Renal pelvis (tissue), 12 donors: Measurements from ENCODE around the gene TIMM17B. TPM values are rescaled to one million over a fixed set of nuclear protein-coding genes. Genes with fewer than 3 reads are reported as not detected.

Source experiments
- DNase-seq: peaks from one replicate; pipeline ENCODE4 v3.0.0-alpha.2; 2013
- long read RNA-seq, 16 experiments: transcript quantifications; one replicate each; lab custom pipeline, GENCODE V29; 2026
- polyA plus RNA-seq, 3 donors: library from polyadenylated mRNA; unstranded; fragments of 120-200 nt; gene quantifications; one replicate each; pipeline ENCODE4 v1.2.1, GENCODE V29; 2013; ENCODE audit not compliant: insufficient read length in 3 of 3

The TIMM17B gene
- 10 to 100 TPM; 43.6 to 58.7 (median 52.7) TPM for polyA plus RNA-seq
- long read RNA-seq, donor 1, partial matches to known transcripts, result 136 of 229 reads
- long read RNA-seq, donor 1, other reads (novel, unspliced or antisense), result 90 of 229 reads
- long read RNA-seq, donor 2, transcript TIMM17B-204 (7 exons, 964 nt), result major isoform, 8 of 190 reads
- long read RNA-seq, donor 2, partial matches to known transcripts, result 118 of 190 reads
- long read RNA-seq, donor 2, other reads (novel, unspliced or antisense), result 63 of 190 reads
- long read RNA-seq, donor 3, transcript TIMM17B-204 (7 exons, 964 nt), result major isoform, 6 of 60 reads
- long read RNA-seq, donor 3, partial matches to known transcripts, result 53 of 60 reads
- long read RNA-seq, donor 3, other reads (novel, unspliced or antisense), result 0 of 60 reads
- long read RNA-seq, donor 4, transcript TIMM17B-204 (7 exons, 964 nt), result major isoform, 5 of 98 reads
- long read RNA-seq, donor 4, partial matches to known transcripts, result 93 of 98 reads
- long read RNA-seq, donor 4, other reads (novel, unspliced or antisense), result 0 of 98 reads
- long read RNA-seq, donor 5, partial matches to known transcripts, result 54 of 75 reads
- long read RNA-seq, donor 5, other reads (novel, unspliced or antisense), result 20 of 75 reads
- long read RNA-seq, donor 6, partial matches to known transcripts, result 140 of 203 reads
- long read RNA-seq, donor 6, other reads (novel, unspliced or antisense), result 59 of 203 reads
- long read RNA-seq, donor 7, partial matches to known transcripts, result 103 of 105 reads
- long read RNA-seq, donor 7, other reads (novel, unspliced or antisense), result 0 of 105 reads
- long read RNA-seq, donor 8, partial matches to known transcripts, result 11 of 12 reads
- long read RNA-seq, donor 8, other reads (novel, unspliced or antisense), result 0 of 12 reads
- long read RNA-seq, donor 9, transcript TIMM17B-204 (7 exons, 964 nt), result major isoform, 6 of 74 reads
- long read RNA-seq, donor 9, partial matches to known transcripts, result 67 of 74 reads
- long read RNA-seq, donor 9, other reads (novel, unspliced or antisense), result 0 of 74 reads
- long read RNA-seq, donor 10, partial matches to known transcripts, result 43 of 43 reads
- long read RNA-seq, donor 10, other reads (novel, unspliced or antisense), result 0 of 43 reads
- long read RNA-seq, donor 11, partial matches to known transcripts, result 49 of 51 reads
- long read RNA-seq, donor 11, other reads (novel, unspliced or antisense), result 0 of 51 reads
- long read RNA-seq, donor 12, partial matches to known transcripts, result 163 of 239 reads
- long read RNA-seq, donor 12, other reads (novel, unspliced or antisense), result 73 of 239 reads
- long read RNA-seq, donor 13, partial matches to known transcripts, result 42 of 44 reads
- long read RNA-seq, donor 13, other reads (novel, unspliced or antisense), result 0 of 44 reads
- long read RNA-seq, donor 14, transcript TIMM17B-204 (7 exons, 964 nt), result major isoform, 5 of 276 reads
- long read RNA-seq, donor 14, partial matches to known transcripts, result 184 of 276 reads
- long read RNA-seq, donor 14, other reads (novel, unspliced or antisense), result 87 of 276 reads
- long read RNA-seq, donor 15, transcript TIMM17B-204 (7 exons, 964 nt), result major isoform, 5 of 302 reads
- long read RNA-seq, donor 15, partial matches to known transcripts, result 189 of 302 reads
- long read RNA-seq, donor 15, other reads (novel, unspliced or antisense), result 108 of 302 reads
- long read RNA-seq, donor 16, partial matches to known transcripts, result 132 of 185 reads
- long read RNA-seq, donor 16, other reads (novel, unspliced or antisense), result 50 of 185 reads

DNA sequence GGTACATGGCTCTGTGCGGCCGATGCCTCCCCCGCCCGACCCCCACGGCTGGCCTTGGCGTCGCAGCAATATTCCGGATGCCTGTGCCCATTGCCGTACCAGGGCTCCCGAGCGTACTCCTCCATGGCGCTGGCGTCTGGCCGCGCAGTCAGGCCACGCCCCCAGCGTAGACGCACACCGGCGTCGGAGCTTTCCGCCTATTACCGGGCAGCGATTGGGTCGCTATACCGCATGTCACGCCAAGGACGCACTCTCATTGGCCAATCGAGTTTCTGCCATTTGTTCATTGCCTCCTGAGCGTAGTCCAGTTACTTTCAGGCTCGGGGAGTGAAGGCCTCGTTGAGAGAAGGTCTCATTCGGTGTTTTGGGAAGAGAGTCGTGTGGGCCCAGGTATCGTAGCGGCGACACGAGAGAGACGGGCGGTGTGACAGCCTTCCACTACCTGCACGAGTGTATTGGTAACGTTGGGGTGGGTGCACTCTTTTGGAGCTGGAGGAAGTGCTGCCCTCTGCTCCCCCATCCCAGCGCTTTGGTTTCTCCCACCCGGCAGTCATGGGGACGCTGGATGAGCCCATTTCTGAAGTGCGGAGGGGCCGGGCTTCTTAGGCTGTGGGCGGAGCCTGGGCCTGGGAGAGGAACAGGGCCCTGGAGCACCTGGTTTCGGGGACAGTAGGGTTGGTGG is at the start of gene TIMM17B, which contains the start of gene PQBP1:
TIMM17B (minus strand) TSS at position 144 of the 682 bp plus-strand sequence; CDS start at position 125, 19 bp downstream.
PQBP1 (plus strand) TSS at position 306 of the 682 bp plus-strand sequence. CDS start 580 bp downstream, outside the sequence.
- DNase-seq, result peak; percentile 92

DNA sequence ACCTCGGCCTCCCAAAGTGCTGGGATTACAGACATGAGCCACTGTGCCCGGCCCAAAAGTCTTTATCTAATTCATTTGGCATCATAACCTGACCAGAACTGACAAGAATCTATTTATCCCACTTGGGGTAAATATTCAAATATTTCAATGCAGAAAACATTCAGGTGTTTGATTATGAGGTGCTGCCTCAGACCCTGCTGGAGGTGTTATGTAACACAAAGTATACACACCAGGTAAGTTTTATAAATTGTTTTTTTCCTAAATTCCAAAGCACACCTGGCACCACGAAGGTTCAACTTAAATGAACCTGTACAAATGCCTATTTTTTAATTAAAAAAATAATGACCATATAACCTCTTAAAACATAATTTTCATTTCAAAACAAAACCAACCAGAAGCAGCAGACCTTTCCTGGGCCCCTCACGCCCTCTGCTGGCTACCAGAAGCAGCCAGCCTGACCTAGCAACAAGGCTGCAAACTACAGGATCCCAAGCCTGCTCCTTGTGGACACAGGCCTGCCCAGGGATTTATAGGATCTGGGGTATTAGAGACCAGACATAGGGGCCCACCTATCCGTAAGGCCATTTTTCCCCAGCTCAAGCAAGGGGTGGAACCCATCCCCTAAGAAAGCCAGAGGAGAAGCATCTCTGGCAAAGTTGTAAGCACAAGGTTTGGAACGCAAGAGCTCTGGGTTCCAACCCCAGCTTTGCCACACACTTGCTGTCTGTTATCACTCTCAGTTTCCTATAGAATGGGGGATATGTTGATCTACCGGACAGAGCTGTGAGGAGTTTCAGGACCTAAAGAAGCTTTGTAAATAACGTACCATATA is 48.2 kb upstream of the TIMM17B start:
- DNase-seq, result no peak

DNA sequence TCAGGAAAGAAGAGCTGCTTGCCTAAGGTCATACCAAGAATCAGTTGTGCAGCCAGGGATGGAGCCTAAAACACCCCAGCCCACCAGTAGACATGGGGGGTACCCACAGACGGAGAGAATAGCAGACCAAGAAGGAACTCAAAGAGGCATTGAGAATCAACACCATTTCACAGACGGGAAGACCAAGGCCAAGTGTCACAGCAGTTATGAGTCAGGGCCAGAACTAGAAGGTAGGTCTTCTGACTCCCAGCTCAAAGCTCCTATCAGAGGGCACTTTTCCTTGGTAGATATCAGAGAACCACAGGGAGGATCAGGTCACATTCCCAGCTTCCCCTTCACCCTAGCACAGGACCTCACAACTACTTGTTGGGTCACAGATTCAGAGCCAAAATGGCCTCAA is 45.3 kb upstream of the TIMM17B start:
- no peak for DNase-seq

DNA sequence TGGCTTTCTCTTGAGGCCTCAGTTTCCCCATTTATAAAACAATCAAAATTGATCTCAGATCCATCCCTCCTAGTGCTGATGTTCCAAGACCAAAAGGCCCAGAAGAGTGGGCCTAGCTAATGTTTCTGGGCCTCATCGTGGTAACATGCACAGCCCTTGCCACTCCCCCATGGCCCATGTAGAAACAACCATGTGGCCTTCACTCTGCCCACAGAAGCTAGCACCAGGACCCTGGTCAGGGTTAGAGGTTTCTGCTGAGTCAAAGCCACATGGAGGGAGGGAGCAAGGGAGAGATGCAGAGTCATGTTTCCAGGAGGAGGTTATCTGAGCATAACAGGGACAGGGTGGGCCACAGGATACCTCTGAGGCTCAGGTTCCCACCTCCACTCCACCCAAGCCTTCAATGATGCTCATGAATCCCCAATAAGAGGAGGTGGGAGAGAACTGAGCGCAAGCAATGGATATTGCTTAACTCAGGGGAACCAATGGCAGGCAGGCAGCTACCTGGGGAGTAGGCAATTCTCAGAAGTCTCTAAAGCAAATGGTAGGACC is 42.9 kb upstream of the TIMM17B start:
- no peak for DNase-seq

DNA sequence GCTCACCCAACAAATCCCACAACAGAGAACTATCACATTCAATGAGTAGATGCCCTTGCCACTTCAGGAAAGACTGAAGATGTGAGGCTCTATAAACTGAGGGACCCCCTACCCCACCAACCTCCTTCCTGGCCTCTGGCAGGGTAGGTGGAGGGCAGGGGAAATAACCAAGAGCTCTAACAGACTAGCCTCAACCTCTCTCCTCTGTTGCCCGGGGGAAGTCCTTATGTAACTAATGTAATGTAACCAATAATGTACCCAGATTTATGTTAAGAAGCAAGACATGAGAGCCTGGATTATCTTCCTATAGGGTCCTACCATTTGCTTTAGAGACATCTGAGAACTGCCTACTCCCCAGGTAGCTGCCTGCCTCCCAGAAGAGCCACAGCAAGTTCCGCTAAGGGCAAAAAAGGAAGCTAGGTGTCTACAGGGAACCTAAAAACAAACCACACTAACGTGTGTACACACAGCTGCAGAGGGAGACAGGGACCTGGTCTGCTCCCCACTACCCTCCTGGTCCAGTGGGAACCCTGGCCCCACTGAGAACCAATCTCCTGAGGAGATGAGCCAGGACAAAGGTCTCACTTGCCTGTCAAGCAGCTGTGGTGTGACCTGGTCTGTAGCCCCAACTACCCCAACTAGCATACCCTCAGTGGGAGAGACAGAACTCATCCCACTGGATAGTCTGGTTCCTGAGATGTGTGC is 42.1 kb upstream of the TIMM17B start:
- no peak for DNase-seq

DNA sequence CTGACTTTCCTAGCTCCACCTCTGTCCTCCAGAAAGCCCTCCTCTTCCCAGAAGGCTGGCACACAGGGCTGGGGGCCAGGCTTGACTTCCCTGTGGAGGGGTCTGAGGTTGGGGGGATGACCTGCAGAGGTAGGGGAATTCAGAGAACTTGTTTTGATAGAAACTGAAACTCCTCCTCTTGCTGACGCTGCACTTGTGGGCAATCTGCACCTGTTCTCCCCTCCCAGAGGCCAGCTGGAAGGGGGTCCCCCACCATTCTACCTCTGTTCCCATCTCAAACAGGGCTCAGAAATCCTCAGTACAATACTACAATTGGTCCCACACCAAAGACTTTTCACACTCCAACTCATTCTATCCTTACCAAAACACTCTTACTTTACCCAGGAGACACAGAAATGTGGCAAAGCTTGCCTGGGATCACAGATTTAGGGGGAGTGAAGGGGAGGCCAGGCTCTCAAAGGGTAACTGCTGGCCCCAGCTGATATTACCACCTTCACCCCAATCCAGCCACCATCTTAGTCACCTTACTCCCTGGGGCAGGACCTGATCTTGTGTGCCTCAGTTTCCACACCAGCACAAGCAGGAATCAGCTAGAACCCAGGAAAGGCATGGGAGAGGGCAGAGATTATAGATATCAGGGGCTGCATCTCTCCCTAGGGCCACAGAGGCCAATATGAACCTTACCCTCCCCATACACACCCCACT is 41.3 kb upstream of the TIMM17B start:
- DNase-seq, result no peak

DNA sequence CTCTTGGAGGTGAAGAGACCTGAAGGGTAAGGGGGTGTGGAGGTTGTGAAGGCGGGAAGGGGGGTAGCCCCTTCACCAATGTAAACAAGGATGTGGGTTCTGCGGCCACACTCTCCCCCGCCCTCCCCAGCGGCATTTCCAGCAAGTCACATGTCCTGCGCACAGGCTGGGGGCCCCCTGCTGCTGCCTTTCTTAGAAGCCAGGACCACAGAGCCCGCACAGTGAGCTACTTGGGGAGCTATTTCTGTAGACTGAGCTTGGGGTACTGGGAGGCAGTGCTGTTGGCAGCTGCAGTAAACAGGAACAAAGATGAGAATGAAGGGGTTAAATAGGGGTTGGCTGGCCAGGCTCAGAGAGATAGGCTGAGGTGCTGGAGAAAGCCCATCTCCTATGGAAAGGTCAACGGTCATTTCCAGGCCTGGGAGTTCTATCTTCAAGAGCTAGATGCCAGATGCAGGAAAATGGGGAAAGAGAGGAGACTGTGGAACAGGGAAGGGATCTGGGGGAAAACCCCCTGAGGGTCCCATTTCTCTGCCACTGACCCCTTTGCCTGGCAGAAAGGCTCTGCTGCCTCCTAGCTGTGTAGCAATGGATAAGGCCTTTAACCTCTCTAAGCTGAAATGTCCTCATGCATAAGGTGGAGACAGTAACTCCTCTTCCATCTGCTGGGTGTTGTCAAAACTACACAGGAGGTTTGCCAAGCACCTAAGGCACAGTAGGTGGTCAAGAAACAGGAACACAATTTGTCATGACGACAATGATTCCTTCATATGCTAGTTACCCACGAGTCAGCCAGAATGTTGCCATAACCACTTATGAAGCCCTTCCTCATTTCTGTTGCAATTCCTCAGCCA is 39.7 kb upstream of the TIMM17B start:
- no peak for DNase-seq

DNA sequence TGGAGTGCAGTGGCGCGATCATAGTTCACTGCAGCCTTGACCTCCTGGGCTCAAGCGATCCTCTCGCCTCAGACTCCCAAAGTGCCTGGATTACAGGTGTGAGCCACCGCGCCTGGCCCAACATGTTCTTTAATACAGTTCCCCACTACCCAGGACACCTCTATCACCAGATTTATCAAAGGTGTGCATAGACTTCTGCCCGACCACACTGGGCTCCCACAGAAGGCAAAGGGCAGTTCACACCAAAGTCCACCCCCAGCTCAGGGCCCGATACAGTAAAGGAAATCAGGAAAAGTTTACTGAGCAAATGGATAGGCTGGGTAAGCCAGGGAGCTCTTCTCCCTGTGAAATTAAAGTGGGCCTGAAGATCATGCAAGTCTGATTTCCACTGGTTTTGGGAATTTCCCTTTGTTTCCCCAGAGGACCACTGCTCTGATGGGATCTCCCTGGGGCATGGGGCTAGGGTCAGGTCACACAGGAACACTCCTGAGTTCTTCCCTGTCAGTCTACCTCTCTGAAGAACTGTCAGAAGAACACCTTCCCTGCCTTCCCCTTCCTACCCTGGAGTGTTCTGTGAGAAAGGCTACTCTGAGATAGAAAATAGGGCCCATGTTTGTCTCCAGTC is 39.0 kb upstream of the TIMM17B start:
- no peak for DNase-seq

DNA sequence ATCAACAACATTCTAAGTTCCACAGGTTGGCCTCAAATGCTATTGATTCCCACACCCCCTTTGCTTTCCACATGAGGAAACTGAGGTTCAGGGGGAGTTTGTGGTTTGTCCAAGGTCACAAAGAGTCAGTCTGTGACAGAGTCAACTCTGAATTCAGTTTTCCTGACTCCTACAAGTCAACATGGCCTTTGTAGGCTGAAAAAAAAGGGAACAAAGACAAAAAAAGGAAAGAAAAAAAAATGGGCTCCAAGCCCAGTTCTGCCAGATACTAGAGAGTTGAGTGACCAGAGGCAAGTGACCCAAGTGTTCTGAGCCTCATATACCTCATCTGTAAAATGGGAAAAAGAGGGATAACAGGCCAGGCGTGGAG is 37.7 kb upstream of the TIMM17B start:
- no peak for DNase-seq

DNA sequence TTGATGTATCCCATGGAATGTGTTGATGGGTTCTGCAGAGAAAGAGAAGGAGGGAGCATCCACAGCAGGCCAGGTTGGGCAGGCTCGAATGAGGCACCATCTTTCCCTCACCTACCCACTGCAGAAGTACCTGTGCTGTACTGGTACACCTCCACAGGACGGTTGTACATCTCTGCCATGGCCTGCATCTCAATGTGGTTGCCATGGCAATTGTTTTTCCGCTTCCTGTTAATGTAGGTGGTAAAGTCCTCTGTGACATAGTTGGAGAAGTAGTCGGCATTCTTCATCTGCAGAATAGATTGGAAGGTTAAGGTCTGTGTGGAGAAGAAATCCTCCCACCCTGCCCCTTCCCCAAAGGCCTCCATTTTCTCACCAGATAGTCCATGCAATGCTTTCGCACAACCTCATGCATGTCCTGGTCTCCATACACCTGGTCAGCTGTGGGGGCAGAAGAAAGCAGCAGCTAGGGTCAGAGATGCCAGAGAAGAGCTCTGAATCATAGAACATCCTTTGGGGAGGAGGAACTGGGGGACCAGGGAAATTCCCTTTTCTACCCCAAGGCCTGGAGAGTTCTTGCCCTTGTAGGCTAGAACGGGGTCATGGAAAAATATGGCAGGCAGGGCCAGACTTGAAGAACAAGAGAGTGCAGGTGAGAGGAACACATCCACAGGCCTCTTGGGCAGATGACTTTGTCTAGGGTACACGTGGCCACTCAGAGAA is 37.2 kb upstream of the TIMM17B start:
- no peak for DNase-seq

DNA sequence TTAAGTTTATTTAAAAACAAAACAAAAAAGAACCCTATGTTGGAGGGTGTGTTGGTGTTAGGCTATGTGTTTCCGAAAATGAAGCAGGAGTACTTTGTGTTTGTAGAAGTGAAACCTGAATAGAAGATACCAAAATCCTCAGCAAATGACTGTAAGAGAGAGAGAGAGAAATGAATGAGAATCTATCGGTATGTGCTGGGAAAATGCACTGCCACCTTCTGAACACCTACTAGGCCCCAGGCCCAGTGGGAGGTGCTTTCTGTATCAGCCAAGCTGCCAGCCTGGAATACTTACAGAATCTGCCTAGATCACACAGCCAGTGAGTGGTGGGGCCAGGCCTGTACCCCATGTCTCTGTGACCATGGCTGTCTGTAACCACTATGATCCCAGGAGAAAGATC is 36.2 kb upstream of the TIMM17B start:
- no peak for DNase-seq

DNA sequence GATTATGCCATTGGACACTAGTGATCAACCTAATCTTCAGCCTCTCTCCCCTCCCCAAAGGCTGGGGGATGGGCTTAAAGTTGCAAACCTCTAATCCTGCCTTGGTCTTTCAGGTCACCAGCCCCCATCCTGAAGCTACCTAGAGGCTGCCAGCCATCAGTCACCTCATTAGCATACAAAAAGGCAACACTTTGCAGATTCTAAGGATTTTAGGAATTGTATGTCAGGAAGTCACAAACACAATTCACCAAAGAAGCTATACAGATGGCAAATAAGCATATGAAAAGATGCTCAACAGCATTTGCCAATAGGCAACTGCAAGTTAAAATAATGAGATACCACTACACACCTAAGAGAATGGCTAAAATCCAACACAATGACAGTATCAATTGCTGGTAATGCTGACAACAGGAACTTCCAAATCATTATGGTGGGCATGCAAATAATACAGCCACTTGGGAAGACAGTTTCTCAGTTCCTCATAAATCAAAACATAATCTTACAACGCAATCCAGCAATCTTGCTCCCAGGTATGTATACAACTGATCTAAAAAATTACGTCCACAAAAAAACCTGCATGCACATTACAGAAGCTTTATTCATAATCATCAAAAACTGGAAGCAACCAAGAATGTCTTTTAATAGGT is 30.3 kb upstream of the TIMM17B start:
- no peak for DNase-seq

DNA sequence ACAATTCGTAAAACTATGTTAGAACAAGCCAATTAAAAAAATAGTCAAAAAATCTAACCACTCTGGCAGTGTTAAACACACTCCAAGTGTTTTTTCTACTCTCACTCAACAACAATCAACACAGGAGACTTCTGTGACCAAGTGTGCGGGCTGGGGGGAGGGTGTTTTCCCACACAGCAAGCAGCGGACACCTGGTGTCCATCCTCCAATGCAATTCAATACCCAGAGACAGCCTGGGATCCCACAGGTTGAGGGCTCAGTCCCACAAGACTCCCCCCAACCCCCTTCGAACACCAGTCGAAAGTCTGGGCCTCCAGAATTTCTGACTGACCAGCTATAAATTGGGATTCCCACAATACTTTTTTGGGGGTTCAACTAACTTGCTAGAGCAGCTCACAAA is 29.6 kb upstream of the TIMM17B start:
- DNase-seq, result no peak

DNA sequence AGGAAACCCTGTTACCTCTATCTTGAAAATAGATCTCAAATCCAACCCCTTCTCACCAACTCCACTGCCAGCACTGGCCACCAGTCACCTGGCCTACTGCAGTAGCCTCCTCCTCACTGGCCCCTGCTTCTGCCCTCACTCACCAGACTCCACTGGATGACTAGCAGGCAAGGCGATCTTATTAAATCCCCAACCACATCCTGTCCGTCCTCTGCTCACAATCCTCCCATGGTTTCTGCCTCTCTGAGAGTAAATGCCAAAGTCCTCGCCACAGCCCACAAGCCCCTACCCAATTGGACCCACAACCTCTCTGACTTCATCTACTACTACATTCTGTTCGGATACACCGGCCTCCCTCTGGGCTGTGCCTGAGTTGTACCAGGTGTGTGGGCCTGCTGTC is 26.7 kb upstream of the TIMM17B start:
- DNase-seq, result no peak

DNA sequence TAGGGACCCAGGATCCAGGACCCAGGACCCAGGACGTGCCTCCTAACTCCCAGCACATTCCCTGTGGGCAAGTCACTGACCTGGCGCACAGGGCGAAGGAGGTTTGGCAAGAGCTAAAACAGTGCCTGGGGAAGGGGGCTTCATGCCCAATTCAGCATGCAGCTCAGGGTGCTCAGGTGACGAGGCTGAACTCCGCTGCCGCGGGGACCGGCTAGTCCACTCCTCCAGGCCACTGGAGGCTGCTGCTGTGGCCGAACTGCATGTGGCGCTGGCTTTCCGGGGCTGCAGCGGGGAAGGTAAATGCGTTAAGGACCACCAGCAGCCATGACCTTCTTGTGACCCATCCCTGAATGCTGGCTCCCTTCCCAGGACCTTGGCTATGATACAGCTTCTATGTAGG is 26.2 kb upstream of the TIMM17B start:
- DNase-seq, result no peak
